Measurements from ENCODE around the gene ATP6V0B.
A peak's percentile ranks its signal among the peaks of the same experiment; 100 is the strongest.

Gene ATP6V0B

GRCh38 chr1:43935711-43936427, 38.9 kb upstream of the ATP6V0B start:
- no peaks in the 10 kb centered on the region for H4K20me1 ChIP-seq (ENCODE audit: insufficient read depth, low read length, poor library complexity, severe bottlenecking)
- H3K4me1 ChIP-seq (ENCODE audit: insufficient read depth, low read length, poor library complexity, severe bottlenecking) = no peaks in the 10 kb centered on the region
- no peak for TF ChIP-seq CTCF (conservative IDR thresholded peaks at IDR 0.05; ENCODE audit: low read length)
- no peak for TF ChIP-seq EZH2phosphoT487 (IDR thresholded peaks at IDR 0.05; ENCODE audit: borderline replicate concordance)
- no peaks in the 10 kb centered on the region for H3K9me3 ChIP-seq (ENCODE audit: insufficient read depth, low read depth, low read length)
- H3K9ac ChIP-seq (ENCODE audit: low read depth, low read length, poor library complexity, severe bottlenecking) = no peak overlapping the region
- no peak overlapping the region for H3K4me3 ChIP-seq (ENCODE audit: low read length, poor library complexity, severe bottlenecking)
- H2AFZ ChIP-seq (ENCODE audit: low read length) = no peak overlapping the region
- no peaks in the 10 kb centered on the region for H3K79me2 ChIP-seq (ENCODE audit: insufficient read depth, low read length)
- no peaks in the 10 kb centered on the region for H3K36me3 ChIP-seq (ENCODE audit: insufficient read depth, low read length)
- H3K4me2 ChIP-seq (ENCODE audit: low read depth, low read length, poor library complexity, severe bottlenecking) = no peak overlapping the region
- H3K27me3 ChIP-seq (ENCODE audit: insufficient read depth, low read length, poor library complexity, severe bottlenecking) = no peaks in the 10 kb centered on the region
- no peaks in the 10 kb centered on the region for H3K9me2 ChIP-seq (replicated peaks; ENCODE audit: low read depth, low read length)
- no peaks in the 10 kb centered on the region for H3F3A ChIP-seq (ENCODE audit: low read depth)

GRCh38 chr1:43936431-43937151, 38.2 kb upstream of the ATP6V0B start:
- H4K20me1 ChIP-seq (ENCODE audit: insufficient read depth, low read length, poor library complexity, severe bottlenecking) = no peaks in the 10 kb centered on the region
- peak overlapping the region; percentile 51 for H3K4me2 ChIP-seq (ENCODE audit: low read depth, low read length, poor library complexity, severe bottlenecking)
- no peak overlapping the region; the same call in 1 of the 2 replicates for H2AFZ ChIP-seq (ENCODE audit: low read length)
- no peak; the same call in 1 of the 2 replicates for TF ChIP-seq CTCF (conservative IDR thresholded peaks at IDR 0.05; ENCODE audit: low read length)
- TF ChIP-seq EZH2phosphoT487 (IDR thresholded peaks at IDR 0.05; ENCODE audit: borderline replicate concordance) = no peak
- no peaks in the 10 kb centered on the region for H3K27me3 ChIP-seq (ENCODE audit: insufficient read depth, low read length, poor library complexity, severe bottlenecking)
- H3K9me2 ChIP-seq (replicated peaks; ENCODE audit: low read depth, low read length) = no peaks in the 10 kb centered on the region
- H3K9me3 ChIP-seq (ENCODE audit: insufficient read depth, low read depth, low read length) = no peaks in the 10 kb centered on the region
- H3F3A ChIP-seq (ENCODE audit: low read depth) = no peaks in the 10 kb centered on the region
- H3K79me2 ChIP-seq (ENCODE audit: insufficient read depth, low read length) = no peaks in the 10 kb centered on the region
- peak overlapping the region; percentile 49 for H3K4me3 ChIP-seq (ENCODE audit: low read length, poor library complexity, severe bottlenecking)
- H3K9ac ChIP-seq (ENCODE audit: low read depth, low read length, poor library complexity, severe bottlenecking) = no peak overlapping the region
- H3K4me1 ChIP-seq (ENCODE audit: insufficient read depth, low read length, poor library complexity, severe bottlenecking) = no peaks in the 10 kb centered on the region
- no peaks in the 10 kb centered on the region for H3K36me3 ChIP-seq (ENCODE audit: insufficient read depth, low read length)

- Histone ChIP-seq H3K27me3 (ENCODE audit: insufficient read depth, low read length, poor library complexity, severe bottlenecking) (no peaks in the 10 kb centered on the region), H3K9me2 (replicated peaks; ENCODE audit: low read depth, low read length) (no peaks in the 10 kb centered on the region), H4K20me1 (ENCODE audit: insufficient read depth, low read length, poor library complexity, severe bottlenecking) (no peaks in the 10 kb centered on the region), H3K79me2 (ENCODE audit: insufficient read depth, low read length) (no peaks in the 10 kb centered on the region), H3K4me1 (ENCODE audit: insufficient read depth, low read length, poor library complexity, severe bottlenecking) (no peaks in the 10 kb centered on the region), H3K36me3 (ENCODE audit: insufficient read depth, low read length) (no peaks in the 10 kb centered on the region), H3K4me3 (ENCODE audit: low read length, poor library complexity, severe bottlenecking) (no peak overlapping the region), H3K9me3 (ENCODE audit: insufficient read depth, low read depth, low read length) (no peaks in the 10 kb centered on the region), H3F3A (ENCODE audit: low read depth) (no peaks in the 10 kb centered on the region), H2AFZ (ENCODE audit: low read length) (no peak overlapping the region), H3K9ac (ENCODE audit: low read depth, low read length, poor library complexity, severe bottlenecking) (no peak overlapping the region), H3K4me2 (ENCODE audit: low read depth, low read length, poor library complexity, severe bottlenecking) (no peak overlapping the region)
- no peak for TF ChIP-seq CTCF (conservative IDR thresholded peaks at IDR 0.05; ENCODE audit: low read length)
- TF ChIP-seq EZH2phosphoT487 (IDR thresholded peaks at IDR 0.05; ENCODE audit: borderline replicate concordance) = no peak
These were observed 37.4 kb upstream of the ATP6V0B start for GRCh38 chr1:43937179-43937865.

Measured in Loucy (cell line).